ENCODE measurements around the gene MYH9.

MYH9 gene

DNA sequence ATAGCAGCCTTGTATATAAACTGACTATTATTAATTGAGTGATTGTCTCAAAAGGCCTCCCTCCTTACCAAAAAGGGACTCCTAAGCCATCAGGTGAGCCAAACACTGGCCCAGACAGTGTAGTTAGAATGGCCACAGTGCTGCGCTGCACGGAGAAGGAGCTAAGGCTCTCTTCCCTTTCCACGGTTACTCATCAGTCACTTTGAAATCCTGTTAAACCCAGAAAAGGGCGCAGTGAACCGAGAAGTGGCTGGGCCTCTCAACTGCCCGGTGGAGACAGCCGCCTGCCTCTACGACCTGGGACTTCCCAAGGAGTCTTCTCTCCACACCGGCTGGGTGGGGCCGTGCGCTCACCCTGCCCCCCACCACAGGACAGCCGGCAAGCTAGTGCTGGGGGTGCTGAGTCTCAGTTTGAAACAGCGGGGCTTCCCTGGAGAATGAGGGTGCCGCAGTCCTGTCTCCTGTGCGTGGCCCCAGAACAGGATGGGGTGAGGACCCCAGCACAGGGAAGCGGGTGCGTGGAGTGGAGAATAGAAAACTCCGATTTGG, 1.3 kb downstream of the MYH9 start:
- DNase-seq (ENCODE audit: low read depth) = no peak

DNA sequence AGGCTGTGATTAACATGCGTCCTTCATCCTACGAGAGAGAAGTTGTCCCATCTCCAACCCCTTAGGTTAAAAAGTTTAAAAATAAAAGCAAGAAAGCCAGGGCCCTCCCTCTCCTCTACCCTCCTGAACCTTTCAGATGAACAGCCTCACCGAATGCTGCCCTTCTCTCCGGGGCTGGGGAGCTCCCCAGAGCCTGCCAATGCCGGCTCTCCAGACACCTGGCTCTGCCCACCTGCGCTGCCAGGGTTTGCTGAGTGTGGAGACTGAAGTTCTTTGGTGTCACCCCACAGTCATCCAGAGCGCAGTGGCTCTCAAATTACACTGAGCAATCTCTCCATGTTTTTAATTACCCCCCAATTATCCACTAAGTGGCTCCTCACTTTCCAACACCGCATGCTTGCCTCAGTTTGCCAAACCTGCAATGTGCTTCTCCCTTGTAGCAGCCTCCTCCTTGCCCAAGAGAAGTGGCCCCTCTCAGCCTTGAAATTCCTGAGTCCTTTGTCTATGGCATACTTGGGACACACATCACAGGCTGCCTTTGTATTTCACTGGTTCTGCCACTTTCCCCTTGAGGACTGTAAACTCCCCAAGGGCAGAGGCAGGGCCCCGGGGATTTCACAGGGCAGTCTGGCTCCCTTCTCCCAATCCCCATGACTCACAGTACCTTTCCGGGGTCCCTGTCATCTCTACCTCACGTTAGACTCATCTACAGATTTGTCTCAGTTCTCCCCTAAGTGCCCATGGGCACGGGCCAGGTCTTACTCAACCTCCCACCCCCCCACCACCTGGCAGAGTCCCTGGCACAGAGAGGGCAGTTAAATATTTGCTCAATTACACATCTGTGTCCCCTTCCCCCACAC, 2.0 kb downstream of the MYH9 start:
- peak; percentile 38 for DNase-seq (ENCODE audit: low read depth)

DNA sequence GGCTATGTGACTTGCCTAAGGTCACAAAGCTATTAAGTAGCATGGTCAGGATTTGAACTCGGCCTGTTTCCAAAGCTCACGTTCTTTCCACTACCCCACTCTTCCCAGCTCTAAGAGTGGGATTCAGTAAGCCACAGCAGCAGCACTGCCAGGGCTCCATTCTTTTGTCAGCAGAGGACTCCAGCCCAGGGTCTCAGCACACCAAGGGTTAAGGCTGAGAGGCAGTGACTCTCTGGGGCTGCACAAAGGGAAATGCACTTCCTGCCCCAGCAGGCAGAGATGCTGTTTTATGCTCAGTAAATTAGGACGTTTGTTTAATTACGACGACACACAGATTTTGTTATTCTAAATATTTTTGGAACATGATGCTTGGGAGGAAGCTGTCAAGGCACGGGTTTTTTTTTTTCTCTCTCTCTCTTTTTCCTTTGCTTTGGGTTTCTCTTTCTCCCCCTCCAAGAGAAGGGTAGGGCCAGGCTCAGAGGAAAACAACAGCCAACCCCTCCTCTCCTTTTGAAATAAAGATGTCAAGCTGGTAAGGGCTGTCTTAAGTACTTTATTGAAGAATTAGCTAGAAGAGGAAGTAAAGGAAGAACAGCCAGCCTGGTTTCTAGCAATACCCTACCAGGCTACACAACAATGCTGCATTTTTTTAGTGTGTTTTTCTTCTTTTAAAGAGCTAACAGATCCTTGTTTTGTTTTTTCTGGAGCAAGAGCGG, 2.8 kb downstream of the MYH9 start:
- no peak for DNase-seq (ENCODE audit: low read depth)

DNA sequence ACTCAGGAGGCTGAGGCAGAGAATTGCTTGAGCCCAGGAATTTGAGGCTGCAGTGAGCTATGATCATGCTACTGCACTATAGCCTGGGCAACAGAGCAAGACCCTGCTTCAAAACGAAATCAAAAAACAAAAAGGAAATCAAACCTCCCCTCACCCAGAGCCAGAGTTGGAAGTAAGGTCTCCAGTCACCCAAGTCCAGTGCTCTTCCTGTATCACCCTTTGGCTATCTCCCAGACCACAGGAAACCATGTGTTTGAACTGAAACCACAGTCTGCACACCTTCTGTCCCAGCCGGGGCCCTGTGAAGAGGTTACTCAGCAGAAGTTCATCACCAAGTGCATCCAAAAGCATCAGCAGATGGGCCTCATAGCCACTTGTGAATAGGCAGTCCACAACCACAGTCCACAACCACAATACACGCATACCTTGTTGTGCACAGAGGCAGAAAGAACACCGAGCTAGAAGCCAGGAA, 4.6 kb downstream of the MYH9 start:
- DNase-seq (ENCODE audit: low read depth) = peak; percentile 48

DNA sequence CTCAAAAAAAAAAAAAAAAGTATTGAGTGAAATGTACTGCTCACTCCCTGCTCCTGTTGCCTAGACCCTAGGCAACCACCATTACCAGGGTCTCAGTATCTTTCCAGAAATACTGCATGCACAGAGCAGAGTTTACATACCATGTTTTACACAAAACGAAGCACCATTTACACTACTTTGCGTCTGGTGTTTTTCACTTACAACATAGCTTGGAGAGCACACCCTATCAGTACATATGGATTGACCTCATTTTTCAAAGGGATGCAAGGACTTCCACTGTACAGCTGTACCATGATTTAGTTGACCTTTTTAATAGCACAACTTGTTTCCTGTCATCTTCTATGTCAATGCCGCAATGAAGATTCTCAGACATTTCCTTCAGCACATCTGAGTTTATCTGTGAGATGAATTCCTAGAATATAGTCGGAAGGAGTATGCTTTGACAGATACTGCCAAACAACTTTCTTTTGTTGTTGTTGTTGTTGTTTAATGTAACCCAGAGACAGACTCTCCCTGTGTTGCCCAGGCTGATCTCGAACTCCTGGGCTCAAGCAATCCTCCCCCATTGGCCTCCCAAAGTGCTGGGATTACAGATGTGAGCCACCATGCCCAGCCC, 6.1 kb downstream of the MYH9 start:
- DNase-seq (ENCODE audit: low read depth) = no peak

DNA sequence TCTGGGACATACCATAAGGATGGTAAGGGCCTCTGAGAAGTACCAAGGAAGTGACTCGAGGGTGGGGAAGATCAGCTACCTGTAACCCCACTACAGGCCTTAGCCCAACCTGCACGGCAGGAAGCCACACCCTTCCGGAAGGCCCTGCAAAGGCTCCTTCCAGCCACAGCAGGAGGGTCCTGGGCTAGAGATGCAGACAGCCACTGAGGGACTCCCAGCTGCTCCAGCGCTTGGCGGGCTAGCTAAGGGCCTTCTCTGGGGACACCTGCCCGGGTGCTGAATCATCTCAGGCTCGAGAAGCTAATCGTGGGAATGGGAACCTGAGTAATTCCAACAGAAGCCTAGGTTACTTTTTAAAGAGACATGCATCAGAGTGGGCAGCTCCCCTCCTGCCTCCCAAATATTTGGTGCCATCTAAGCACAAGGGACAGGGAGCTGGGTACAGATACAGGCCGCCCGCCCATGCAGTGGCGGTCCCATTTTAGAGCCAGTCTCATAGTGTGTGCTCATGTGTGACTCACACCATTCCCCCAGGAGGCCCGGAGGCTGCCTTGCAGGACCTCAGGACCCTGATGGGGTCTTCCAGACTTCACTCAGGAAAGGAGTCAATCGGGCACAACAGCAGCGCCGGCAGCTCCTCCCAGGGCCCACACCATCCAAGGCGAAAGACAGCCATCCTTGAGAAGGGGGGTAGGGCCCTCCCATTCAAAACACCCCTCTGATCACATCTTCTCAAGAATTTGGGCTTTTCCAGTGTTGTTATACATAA, 8.0 kb downstream of the MYH9 start:
- no peak for DNase-seq (ENCODE audit: low read depth)

DNA sequence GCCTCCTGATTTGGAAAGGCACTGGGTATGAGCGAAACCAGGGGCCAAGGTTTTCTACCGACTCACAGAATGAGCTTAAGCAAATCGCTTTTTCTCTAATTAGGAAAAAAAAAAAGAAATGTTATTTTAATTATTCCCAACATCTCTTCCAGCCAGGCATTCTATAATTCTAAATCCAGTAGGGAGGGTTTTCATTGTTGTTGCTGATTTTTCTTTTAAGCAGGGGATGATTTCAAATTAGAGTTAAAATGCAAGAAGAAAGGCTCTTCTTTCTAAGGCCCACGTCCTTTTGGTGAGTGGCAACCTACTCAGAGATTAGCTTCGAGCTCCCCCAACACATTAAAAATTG, 8.9 kb downstream of the MYH9 start:
- DNase-seq (ENCODE audit: low read depth) = no peak

DNA sequence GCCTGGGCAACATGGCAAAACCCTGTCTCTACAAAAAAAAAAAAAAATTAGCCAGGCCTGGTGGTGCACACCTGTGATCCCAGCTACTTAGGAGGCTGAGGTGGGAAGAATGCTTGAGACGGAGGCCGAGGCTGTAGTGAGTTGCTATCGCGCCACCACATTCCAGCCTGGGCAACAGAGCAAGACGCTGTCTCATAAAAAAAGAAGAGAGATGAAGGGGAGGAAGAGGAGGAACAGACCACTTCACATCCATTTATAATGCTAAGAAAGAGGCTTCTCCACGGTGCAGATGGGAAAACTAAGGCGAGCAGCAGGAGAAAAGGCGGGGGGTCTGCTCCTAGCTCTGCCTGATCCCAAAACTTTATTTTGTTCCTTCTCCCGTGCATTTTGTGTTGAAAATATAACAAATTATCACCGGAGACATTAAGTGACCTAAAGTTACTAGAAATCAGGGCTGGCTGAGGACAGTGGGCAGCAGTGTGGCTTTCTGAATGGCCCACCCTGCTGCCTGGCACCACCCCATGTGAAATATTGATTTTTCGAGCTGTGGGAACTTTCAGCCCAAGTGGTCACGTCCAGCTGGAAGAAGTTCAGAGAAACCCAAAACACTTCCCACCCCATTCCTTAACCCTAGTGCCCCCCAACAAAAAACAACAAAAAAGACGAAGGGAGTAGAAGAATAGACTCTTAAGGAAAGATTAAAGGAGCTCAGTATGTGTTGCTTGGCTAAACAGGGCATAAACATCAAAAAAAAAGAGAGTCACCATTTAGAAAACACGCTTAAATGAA, 9.5 kb downstream of the MYH9 start:
- DNase-seq (ENCODE audit: low read depth) = no peak

DNA sequence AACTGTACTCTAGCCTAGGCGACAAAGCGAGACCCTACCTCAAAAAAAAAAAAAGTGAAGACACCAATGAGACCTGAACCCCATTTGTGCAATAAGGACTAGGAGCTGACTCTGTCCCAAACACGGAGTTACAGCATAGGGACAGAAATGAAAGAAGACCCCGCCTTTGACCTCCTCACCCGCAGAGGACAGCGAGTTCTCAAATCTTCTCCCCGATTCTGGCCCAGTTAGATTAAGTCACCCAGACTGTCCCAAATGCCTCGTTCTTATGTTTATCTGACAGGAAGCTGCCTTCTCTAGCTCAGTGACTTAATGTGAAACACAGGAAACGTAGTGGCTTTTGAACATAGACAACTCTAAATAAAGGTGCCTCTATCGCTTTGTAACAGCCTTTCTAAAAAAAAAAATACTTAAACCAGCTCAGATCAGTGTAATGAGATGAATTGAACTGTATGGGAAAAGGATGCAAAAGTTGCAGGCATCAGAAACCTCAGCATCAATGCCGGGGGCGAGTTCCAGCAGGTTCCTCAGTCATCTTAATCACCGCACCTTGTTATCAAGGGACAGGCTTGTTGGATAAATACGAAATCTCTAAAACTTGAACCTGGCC, 10.6 kb downstream of the MYH9 start:
- no peak for DNase-seq (ENCODE audit: low read depth)

DNA sequence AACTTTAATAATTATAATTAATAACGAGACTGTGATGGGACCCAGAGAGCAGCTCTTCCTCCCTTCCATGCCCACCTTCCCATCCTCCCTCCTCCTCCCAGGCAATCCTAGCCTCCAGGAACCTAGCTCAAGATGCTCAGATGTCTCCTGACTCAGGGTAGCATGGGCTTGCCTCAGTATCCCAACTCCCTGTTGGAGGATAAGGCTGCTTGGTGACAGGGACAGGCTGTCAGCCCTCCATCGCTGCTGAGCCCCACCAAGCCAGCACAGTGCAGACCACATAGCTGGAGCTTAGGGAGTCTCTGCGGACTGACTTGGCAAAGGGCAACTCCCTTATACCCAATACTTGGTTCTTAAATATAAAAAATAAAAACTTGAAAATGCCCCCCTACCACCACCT, 11.5 kb downstream of the MYH9 start:
- DNase-seq (ENCODE audit: low read depth) = no peak

DNA sequence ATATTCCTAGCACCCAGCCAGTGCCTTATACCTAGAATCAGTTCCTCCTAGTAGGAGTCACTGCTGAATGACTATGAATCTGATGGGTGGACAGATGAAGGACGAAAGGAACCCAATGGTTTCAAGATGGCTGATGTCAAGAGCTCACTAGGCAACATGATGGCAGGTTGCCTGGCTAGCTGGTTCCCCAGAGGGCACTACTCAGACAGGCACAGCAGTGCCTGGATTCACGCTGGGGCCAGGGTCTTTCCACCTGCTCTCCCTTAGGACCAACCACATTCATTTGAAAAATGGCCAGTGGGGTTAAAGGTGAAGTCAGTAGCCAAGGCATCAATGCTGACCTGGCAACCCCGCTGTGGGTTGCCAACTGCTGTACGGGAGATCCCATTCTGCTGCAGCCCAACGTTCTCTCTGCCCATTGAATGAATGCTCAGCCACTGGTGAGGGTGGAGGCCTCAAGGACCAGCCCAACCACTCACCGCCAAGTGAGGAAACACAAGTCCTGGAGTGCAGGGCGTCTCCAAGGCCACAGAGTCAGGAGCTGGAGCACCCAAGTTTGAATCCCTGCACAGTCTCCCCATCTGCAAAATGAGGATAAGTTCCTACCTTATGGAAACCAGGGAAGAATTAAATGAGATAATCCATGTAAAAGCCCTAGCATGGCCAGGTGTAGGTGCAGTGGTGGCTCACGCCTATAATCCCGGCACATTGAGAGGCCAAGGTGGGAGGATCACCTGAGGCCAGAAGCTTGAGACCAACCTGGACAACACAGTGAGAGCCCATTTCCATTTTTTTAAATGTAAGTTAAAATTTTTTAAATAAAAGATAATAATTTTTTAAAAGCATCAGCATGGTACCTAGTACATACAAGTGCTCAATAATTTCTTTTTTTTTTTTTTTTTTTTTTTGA, 12.4 kb downstream of the MYH9 start:
- DNase-seq (ENCODE audit: low read depth) = no peak

- peak; percentile 49 for DNase-seq (ENCODE audit: low read depth)
Observed at GRCh38 chr22:36374603-36375024, 13.2 kb downstream of the MYH9 start.

DNA sequence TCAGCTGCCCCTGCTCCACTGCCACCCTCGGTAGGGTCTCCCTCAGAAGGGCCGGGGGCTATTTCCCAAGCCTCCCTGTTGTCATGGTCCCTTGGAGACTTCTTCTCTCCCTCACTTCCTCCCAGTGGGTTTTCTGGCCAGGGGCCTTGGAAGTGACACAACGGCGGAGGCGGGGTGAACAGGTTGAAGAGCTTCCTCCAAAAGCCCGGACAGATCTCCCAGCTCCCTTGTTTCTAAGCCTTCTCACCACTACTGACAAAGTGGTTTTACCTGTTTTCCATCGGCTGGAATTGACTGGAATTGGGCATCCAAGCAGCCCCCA, 14.5 kb downstream of the MYH9 start:
- DNase-seq (ENCODE audit: low read depth) = no peak

- DNase-seq (ENCODE audit: low read depth) = no peak
Observed at GRCh38 chr22:36371920-36372319, 15.8 kb downstream of the MYH9 start.

DNA sequence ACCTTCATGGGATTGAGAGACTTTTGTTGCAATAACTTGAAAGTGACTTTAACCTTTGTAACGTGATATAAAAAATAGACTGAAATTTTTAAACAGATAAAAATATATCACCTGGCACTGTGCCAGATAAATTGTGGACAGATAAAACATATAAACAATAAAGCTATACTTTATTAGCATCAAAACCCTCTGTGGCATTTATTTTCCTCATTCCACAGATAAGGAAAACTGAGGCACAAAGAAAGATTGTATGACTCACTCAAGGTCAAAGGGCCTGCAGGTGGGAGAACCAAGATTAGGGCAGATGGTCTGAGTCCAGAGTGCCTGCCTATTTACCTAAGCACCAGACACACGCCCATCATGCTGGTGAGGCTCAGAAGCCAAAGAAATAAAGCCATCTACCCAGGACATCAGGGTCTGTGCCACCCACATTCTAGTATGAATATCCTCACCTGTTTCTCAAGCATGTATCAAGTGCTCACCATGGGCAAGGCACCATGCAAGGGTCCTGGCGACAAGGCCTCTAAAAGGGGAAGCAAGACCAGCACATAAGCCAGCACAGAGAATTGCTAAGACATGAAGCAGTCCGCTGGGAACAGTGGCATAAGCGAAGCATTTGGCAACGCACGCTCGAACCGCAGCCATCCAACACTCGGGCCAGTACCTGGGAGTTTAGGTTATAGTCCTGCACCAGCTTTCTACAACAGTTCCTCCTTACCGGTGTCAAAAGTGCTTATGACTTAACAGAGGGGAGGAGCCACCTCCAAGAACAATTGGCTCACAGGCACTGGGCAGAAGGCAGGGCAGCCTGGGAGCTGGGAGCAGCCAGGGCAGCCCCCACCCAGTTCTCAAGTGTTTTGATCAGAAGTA, 17.6 kb downstream of the MYH9 start:
- no peak for DNase-seq (ENCODE audit: low read depth)

DNA sequence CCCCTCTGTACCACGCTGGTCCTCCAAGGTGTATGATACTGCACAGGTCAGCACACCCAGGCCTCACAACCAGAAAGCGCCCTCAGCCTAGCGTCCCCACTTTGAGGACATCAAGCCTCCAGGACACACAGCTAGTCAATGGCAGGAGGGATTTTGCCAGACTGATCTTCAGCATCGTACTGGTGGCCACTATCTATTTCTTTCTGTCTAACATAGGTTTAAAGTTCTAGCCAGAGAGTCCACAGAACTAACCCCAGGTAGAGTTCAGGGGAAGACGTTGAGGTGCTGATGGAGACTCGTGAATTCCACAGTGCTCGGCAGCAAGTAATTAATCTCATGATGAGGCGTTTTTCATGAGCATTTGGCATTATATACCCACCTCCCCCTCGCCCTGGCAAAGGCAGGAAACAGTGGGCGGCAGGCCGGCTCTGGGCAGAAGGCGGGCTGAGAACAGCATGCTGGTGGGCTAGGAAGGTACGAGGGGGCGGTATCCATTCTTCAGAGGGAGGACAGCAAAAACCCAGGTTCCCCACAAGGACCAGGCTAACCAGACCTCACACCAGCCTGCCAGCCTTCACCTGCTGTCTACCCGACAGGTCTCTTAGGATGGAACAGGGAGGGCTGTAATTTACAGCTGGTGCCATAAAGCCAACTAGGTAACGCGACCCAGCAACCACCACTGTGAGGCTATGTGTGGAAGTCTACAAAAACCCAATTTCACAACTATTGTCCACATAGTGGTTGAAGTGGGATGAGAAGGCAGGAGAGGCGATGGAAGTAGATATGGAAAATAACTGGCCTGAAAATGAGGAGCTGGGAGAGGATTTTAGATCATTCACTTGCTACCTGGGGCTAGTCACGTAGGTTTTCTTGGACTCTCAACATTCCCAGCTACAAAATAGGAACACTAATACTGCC, 18.5 kb downstream of the MYH9 start:
- peak; percentile 50 for DNase-seq (ENCODE audit: low read depth)

- no peak for DNase-seq (ENCODE audit: low read depth)
Observed at GRCh38 chr22:36368359-36368983, 19.3 kb downstream of the MYH9 start.
